D721Med (cell line): ENCODE results near the gene AFF1.

Experiments
- DNase-seq: peaks from one replicate; pipeline ENCODE4 v3.0.0; 2011; ENCODE audit warnings: low spot score; ENCODE audit not compliant: insufficient read length
- FAIRE-seq: peaks from 2 replicates; lab custom pipeline; 2011; peaks lifted over from hg19 to GRCh38; lab: Jason Lieb, UNC
- CTCF ChIP-seq: IDR thresholded peaks from 2 replicates; pipeline ENCODE4 v1.5.1; 2012; ENCODE audit warnings: mild to moderate bottlenecking, control low read depth; ENCODE audit not compliant: insufficient read depth; ENCODE audit errors: missing control alignments

Gene AFF1

DNA sequence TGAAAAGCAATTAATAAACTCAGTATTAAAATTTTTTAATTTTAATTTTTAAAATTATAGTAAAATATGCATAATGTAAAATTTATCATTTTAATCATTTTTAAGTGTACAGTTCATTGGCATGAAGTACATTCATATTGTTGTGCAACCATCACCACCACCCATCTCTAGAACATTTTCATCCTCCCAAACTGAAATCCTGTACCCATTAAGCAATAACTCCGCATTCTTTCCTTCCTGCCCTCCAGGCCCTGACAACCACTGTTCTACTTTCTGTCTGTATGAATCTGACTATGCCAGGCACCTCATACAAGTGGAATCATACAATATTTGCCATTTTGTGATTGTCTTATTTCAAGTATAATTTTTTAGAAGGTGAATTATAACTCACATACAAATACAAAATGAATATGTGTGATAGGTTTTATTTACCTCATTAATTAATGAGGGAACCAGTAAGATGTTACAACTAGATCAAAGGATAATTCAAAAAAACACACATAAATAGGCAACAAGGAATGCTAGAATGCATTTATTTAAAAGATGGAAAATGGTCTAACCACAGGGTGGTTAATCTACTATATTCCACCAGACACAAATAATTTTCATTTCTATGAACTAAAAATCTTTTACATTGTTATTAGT, 13.1 kb upstream of the AFF1 start:
- DNase-seq, result no peak
- TF ChIP-seq CTCF, result no peak
- FAIRE-seq, result no peak

DNA sequence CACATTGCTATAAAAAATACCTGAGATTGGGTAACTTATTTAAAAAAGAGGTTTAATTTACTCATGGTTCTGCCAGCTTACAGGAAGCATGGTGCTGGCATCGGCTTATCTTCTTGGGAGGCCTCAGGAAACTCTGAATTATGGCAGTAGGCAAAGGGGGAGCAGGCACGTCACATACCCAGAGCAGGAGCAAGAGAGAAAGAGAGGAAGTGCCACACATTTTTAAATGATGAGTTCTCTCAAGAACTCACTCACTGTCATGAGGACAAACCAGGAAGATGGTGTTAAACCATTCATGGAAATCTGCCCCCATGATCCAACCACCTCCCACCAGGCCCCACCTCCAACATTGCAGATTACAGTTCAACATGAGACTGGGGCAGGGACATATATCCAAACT, 10.0 kb upstream of the AFF1 start:
- FAIRE-seq (no peak), DNase-seq (no peak)
- TF ChIP-seq CTCF, result no peak

DNA sequence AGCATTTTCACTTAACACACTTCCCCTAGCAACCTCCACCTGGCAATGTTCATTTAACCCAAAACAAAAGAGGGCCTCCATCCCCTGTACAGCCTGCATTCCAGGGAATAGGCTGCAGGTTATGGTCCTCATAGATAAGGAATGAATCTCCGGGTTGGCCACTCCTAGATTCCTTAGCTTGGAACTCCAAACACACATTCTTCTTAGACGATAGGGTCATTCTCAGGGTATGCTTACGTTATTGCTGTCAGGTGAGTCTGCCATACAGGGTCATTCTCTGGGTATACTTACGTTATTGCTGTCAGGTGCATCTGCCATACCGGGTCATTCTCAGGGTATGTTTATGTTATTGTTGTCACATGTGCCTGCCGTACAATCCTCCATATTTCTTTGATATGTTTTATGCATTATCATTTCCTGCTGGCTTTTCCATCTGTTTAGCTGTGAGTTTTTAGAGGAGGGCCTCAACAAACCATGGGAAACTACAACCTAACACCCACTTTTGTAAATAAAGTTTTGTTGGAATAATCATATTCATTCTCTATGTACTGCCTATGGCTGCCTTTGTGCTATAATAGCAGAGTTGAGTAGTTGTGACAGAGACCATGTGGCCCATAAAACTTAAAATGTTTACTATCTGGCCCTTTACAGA, 8.2 kb upstream of the AFF1 start:
- FAIRE-seq, result no peak
- no peak for TF ChIP-seq CTCF

GRCh38 chr4:86927843-86928395, 6.9 kb upstream of the AFF1 start:
- no peak for FAIRE-seq
- DNase-seq, result no peak
- no peak for TF ChIP-seq CTCF

More for the DNA sequence above, 8.2 kb upstream of the AFF1 start:
- no peak for DNase-seq

GRCh38 chr4:86928400-86929255, 6.2 kb upstream of the AFF1 start:
- DNase-seq (no peak), FAIRE-seq (no peak)
- TF ChIP-seq CTCF, result no peak

GRCh38 chr4:86934147-86934770, 552 bp upstream of the AFF1 start:
- DNase-seq, result no peak
- no peak for FAIRE-seq
- TF ChIP-seq CTCF, result no peak
